IPS-20b (cell line): ENCODE results near the gene PTPRZ1.

ENCODE experiments used
- H3K27ac ChIP-seq: one replicate; pipeline ENCODE4 v1.5.1; 2013; ENCODE audit warnings: low read length
- H3K27me3 ChIP-seq: 2 replicates; pipeline ENCODE4 v1.6.1; 2013; ENCODE audit warnings: mild to moderate bottlenecking, low read length, inconsistent platforms; ENCODE audit not compliant: insufficient read depth
- H3K36me3 ChIP-seq: 2 replicates; pipeline ENCODE4 v1.6.1; 2013; ENCODE audit warnings: low read depth, mild to moderate bottlenecking, inconsistent platforms, low read length, moderate library complexity; ENCODE audit not compliant: insufficient read depth
- H3K4me1 ChIP-seq: 2 replicates; pipeline ENCODE4 v1.6.1; 2013; ENCODE audit warnings: mild to moderate bottlenecking, control low read depth, inconsistent platforms, low read length, moderate library complexity; ENCODE audit not compliant: insufficient read depth
- H3K4me3 ChIP-seq: 2 replicates; pipeline ENCODE4 v1.5.1; 2013; ENCODE audit warnings: mild to moderate bottlenecking, low read length, inconsistent platforms
- H3K9ac ChIP-seq: 2 replicates; pipeline ENCODE4 v1.6.1; 2013; ENCODE audit warnings: low read depth, mild to moderate bottlenecking, inconsistent platforms, low read length, moderate library complexity
- H3K9me3 ChIP-seq: 2 replicates; pipeline ENCODE4 v1.6.1; 2013; ENCODE audit warnings: mild to moderate bottlenecking, low read depth, low read length, inconsistent platforms; ENCODE audit not compliant: insufficient read depth

Gene PTPRZ1

GRCh38 chr7:122082670-122083069 is 209.7 kb downstream of the PTPRZ1 start:
- H3K9me3 ChIP-seq: no peaks in the 10 kb centered on the region
- no peak overlapping the region for H3K27ac ChIP-seq
- H3K27me3 ChIP-seq: no peaks in the 10 kb centered on the region
- H3K9ac ChIP-seq: no peak overlapping the region
- H3K4me1 ChIP-seq: peaks cover 12% of the 10 kb centered on the region; the same call in 1 of the 2 replicates
- peaks cover 99% of the 10 kb centered on the region for H3K36me3 ChIP-seq
- H3K4me3 ChIP-seq: 0 out of 2 replicates have a peak overlapping the region, but pooled peaks have one; percentile 9

GRCh38 chr7:122092964-122093797 is 220.2 kb downstream of the PTPRZ1 start:
- H3K9ac ChIP-seq: no peak overlapping the region
- peaks cover 16% of the 10 kb centered on the region for H3K4me1 ChIP-seq
- H3K36me3 ChIP-seq: peaks cover 99% of the 10 kb centered on the region
- no peaks in the 10 kb centered on the region for H3K27me3 ChIP-seq
- no peak overlapping the region for H3K4me3 ChIP-seq
- no peak overlapping the region for H3K27ac ChIP-seq
- H3K9me3 ChIP-seq: no peaks in the 10 kb centered on the region

- peaks cover 99% of the 10 kb centered on the region for H3K36me3 ChIP-seq
- H3K4me3 ChIP-seq: no peak overlapping the region
- no peak overlapping the region for H3K27ac ChIP-seq
- peaks cover 16% of the 10 kb centered on the region for H3K4me1 ChIP-seq
- no peaks in the 10 kb centered on the region for H3K9me3 ChIP-seq
- H3K27me3 ChIP-seq: no peaks in the 10 kb centered on the region
- H3K9ac ChIP-seq: no peak overlapping the region
These were observed 221.6 kb downstream of the PTPRZ1 start for GRCh38 chr7:122094549-122094948.

GRCh38 chr7:122095642-122096041 is 222.7 kb downstream of the PTPRZ1 start:
- H3K27me3 ChIP-seq: no peaks in the 10 kb centered on the region
- peaks cover 99% of the 10 kb centered on the region for H3K36me3 ChIP-seq
- peaks cover 10% of the 10 kb centered on the region; the same call in 1 of the 2 replicates for H3K4me1 ChIP-seq
- no peak overlapping the region for H3K9ac ChIP-seq
- H3K27ac ChIP-seq: no peak overlapping the region
- no peak overlapping the region for H3K4me3 ChIP-seq
- H3K9me3 ChIP-seq: no peaks in the 10 kb centered on the region

- peaks cover 100% of the 10 kb centered on the region for H3K36me3 ChIP-seq
- no peak overlapping the region for H3K9ac ChIP-seq
- H3K4me1 ChIP-seq: no peaks in the 10 kb centered on the region
- H3K9me3 ChIP-seq: peaks cover 4% of the 10 kb centered on the region; the same call in 1 of the 2 replicates
- no peak overlapping the region for H3K27ac ChIP-seq
- no peaks in the 10 kb centered on the region for H3K27me3 ChIP-seq
- H3K4me3 ChIP-seq: no peak overlapping the region
These were observed 227.1 kb downstream of the PTPRZ1 start for GRCh38 chr7:122100021-122100420.

- H3K4me3 ChIP-seq: no peak overlapping the region
- H3K27ac ChIP-seq: no peak overlapping the region
- H3K9ac ChIP-seq: no peak overlapping the region
- H3K36me3 ChIP-seq: peaks cover 100% of the 10 kb centered on the region
- H3K4me1 ChIP-seq: no peaks in the 10 kb centered on the region
- H3K9me3 ChIP-seq: peaks cover 4% of the 10 kb centered on the region; the same call in 1 of the 2 replicates
- no peaks in the 10 kb centered on the region for H3K27me3 ChIP-seq
These were observed 230.1 kb downstream of the PTPRZ1 start for GRCh38 chr7:122103064-122103463.
